GM12873 (cell line): ENCODE data around the gene KCNH3.

ENCODE experiments used
- TF ChIP-seq, protein P1 (sequence below): IDR thresholded peaks from 2 replicates; pipeline ENCODE4 v1.5.1; 2012; ENCODE audit warnings: low read depth, mild to moderate bottlenecking, moderate library complexity, low read length, control low read depth; ENCODE audit not compliant: insufficient read depth; ENCODE audit errors: missing control alignments

The KCNH3 gene

DNA sequence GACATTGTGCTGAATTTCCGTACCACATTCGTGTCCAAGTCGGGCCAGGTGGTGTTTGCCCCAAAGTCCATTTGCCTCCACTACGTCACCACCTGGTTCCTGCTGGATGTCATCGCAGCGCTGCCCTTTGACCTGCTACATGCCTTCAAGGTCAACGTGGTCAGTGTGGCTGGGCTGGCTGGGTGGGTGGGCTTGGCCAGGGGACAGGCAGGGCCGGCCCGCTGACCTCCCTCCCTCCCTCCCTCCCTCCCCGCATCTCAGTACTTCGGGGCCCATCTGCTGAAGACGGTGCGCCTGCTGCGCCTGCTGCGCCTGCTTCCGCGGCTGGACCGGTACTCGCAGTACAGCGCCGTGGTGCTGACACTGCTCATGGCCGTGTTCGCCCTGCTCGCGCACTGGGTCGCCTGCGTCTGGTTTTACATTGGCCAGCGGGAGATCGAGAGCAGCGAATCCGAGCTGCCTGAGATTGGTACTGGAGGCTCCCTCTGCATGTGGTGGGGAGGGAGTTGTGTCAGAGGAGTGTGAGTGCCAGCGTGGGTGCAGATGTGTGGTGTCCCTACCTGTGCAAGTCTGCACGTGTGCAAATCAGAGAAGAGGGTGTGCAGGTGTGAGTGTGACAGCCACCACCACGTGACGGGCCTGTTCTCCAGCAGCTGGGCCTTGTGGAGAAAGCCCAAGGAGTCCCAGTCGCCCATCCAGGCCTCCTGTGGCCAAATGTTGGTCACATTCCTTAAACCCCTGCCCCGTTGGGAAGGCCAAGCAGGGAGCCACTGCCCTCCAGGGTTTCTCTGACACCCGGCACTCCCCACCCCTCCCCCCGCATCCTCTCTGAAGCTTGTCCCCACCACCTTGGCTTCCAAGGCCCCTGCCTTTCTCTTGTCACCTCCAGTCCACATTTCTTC is 5.3 kb downstream of the KCNH3 start:
- TF ChIP-seq, protein P1, sequence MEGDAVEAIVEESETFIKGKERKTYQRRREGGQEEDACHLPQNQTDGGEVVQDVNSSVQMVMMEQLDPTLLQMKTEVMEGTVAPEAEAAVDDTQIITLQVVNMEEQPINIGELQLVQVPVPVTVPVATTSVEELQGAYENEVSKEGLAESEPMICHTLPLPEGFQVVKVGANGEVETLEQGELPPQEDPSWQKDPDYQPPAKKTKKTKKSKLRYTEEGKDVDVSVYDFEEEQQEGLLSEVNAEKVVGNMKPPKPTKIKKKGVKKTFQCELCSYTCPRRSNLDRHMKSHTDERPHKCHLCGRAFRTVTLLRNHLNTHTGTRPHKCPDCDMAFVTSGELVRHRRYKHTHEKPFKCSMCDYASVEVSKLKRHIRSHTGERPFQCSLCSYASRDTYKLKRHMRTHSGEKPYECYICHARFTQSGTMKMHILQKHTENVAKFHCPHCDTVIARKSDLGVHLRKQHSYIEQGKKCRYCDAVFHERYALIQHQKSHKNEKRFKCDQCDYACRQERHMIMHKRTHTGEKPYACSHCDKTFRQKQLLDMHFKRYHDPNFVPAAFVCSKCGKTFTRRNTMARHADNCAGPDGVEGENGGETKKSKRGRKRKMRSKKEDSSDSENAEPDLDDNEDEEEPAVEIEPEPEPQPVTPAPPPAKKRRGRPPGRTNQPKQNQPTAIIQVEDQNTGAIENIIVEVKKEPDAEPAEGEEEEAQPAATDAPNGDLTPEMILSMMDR, result no peak

DNA sequence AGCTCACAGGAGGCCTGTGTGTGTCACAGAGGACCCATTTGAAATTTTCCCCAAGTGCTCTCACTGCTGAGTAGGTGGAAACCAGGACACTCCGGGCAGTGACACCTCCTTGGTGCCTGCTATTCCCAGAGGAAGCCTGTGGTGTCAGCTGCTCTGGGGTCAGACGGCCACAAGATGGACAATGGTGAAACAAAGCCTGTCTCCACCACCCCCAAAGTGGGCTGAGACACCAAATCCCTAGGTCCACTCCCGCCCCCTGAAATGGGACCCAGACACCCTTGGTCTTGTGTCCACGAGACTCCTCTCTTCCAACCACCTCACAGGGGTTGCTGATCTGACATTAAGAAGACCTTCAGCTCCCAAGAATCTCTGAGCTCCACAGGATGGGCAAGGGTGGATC is 7.0 kb downstream of the KCNH3 start:
- TF ChIP-seq, protein P1, result no peak

DNA sequence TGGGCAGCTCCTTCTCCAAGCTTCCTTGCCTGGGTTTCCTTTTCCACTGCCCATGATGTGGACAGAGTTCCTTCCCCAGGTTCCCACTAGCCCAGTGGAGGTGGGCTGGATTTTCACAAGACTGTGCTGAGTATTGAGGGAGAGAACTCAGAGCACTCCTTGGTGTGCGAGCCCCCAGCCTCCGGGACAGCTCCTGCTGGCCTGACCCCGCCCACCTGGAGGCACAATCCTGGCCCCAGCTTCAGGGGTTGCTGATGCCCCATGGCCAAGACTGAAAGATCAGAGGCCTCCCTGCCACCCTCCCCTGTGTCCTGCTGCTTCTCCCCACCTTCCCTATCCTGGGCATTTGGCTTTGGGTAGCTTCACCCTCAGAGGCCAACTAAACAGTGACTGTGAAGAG is 7.7 kb downstream of the KCNH3 start:
- TF ChIP-seq, protein P1, result no peak

DNA sequence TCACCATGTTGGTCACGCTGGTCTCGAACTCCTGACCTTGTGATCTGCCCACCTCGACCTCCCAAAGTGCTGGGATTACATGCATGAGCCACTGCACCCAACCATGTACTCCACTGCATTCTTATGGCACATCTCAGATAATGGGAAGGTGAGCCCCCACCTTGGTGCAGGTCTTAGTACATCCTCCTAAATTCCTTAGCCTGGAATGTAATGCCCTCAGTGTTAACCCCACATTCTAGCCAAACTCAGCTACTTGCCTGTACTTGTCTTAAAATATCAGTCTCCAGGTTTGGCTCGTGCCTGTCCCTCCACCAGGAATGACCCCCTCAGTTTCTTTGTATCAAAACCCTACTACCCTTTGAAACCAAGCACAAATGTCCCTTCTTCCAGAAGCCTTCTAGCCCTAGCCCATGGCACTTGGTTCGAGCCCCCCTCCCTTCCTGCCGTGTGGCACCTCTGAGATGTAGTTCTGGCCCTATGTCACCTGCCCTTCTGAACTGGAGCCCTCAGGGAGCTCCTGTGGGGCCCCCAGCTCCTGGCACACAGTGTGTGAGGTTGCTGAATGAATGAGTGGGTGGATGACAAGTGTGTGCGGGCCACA is 8.4 kb downstream of the KCNH3 start:
- TF ChIP-seq, protein P1, result no peak

DNA sequence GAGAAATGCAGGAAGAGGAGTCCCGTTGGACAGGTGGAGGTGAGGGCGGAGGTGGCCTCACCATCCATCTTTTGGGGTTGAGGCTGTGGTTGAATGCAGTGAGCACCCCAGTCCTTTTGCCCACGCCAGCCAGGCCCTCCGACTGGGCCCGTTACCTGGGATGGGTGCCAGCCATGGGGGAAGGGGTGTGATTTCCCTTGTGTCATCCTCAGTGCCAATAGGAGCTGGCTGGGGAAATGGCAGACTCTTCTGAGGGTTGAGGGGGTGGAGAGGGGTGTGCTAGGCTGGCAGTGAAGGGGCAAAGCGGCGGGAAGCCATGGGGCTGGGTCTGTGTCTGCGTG is 9.6 kb downstream of the KCNH3 start:
- TF ChIP-seq, protein P1, result no peak

DNA sequence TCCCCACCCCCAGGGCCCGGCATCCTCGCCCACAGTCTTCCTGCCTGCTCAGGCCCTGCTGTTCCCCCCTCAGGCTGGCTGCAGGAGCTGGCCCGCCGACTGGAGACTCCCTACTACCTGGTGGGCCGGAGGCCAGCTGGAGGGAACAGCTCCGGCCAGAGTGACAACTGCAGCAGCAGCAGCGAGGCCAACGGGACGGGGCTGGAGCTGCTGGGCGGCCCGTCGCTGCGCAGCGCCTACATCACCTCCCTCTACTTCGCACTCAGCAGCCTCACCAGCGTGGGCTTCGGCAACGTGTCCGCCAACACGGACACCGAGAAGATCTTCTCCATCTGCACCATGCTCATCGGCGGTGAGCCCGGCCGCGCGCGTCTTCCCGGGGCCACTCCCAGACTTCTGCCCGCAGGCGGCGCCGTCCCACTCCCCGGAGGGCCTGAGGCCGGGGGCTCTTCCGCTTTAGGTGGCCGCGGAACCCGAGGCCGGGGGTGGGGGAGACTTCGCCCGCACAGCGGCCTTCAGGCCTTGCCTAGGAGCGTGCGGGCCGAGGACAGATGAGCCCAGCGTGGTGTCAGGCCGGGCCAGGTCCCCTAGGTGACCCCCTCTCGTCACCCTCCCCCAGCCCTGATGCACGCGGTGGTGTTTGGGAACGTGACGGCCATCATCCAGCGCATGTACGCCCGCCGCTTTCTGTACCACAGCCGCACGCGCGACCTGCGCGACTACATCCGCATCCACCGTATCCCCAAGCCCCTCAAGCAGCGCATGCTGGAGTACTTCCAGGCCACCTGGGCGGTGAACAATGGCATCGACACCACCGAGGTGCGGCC is 10.2 kb downstream of the KCNH3 start:
- TF ChIP-seq, protein P1, result peak; percentile 39
